Measurements from ENCODE around the gene TOX2. TPM values are rescaled to one million over a fixed set of nuclear protein-coding genes. Genes with fewer than 3 reads are reported as not detected.

TOX2 gene
- total and polyA plus RNA-seq, 2 of the 4 experiments (the other 2 are of a cell fraction) = 1.3 to 17.5 TPM

DNA sequence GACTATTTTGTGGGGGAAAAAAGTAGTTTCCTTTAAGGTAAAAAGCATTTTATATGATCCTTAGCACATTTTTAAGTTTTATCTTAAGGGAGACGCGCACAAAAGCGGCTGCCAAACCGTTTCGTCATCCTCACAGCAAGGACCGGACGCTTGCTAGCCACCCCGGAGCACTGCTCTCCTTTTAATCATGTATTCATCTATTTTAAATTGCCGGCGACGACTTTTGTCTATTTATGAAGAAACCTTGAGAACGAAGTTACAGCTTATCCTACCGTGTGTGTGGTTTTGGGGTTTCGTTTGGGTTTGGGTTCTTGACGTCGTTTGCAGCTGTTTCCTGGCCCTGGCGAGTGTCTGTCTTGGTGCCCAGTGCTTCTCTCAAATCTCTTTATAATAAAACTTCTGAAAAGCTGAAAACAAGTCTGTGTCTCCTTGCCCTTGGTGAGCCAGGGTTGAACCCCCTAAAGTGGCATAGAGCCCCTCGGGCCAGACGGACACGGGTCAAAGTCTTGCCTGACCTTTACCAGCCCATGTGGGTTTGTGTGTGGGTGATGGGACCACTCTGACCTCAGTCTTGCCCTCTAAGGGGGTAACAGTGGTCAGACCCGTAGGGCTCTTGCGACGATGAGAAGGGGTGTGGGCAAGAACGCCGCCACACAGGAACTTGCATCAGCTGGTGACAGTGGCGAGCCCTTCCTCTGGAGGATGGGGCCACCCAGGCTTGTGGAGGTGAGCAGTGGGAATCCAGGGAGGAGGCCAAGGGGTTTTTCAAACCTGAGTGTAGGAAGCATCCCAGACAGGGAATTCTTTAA is 154.8 kb downstream of the TOX2 start:
- Histone ChIP-seq H4K91ac (ENCODE audit: insufficient read depth, low read depth, low read length) (no peak overlapping the region), H3K27me3 (ENCODE audit: control insufficient read depth, insufficient read depth, low read length) (no peaks in the 10 kb centered on the region), H4K5ac (ENCODE audit: low read depth, low read length) (no peak overlapping the region), H3K9me1 (ENCODE audit: insufficient read depth, low read length) (peaks cover 6% of the 10 kb centered on the region), H2AK9ac (replicated peaks; ENCODE audit: low read depth, low read length, poor library complexity) (no peak overlapping the region), H3K27ac (ENCODE audit: insufficient read depth, low read length) (no peak overlapping the region), H3K14ac (replicated peaks; ENCODE audit: low read depth, low read length) (no peak overlapping the region), H3K4me1 (ENCODE audit: control insufficient read depth, insufficient read depth, low read length) (peaks cover under 1% of the 10 kb centered on the region), H3K79me1 (ENCODE audit: low read depth in 1 of 2, low read length in 2 of 2) (no peaks in the 10 kb centered on the region), H2BK5ac (ENCODE audit: low read depth, low read length, poor library complexity, severe bottlenecking) (no peak overlapping the region), H3K4ac (ENCODE audit: low read depth, low read length) (no peak overlapping the region), H2BK15ac (ENCODE audit: low read depth, low read length) (no peak overlapping the region), H4K8ac (ENCODE audit: low read depth in 2 of 2, low read length in 2 of 2) (no peak overlapping the region), H3K9ac (ENCODE audit: low read depth, low read length) (no peak overlapping the region), H2AFZ (replicated peaks; ENCODE audit: low read length, poor library complexity) (no peak overlapping the region), H2BK120ac (ENCODE audit: low read depth, low read length) (no peak overlapping the region), H3K4me3 (ENCODE audit: insufficient read depth, low read depth, low read length) (no peak overlapping the region), H3K18ac (ENCODE audit: low read depth, low read length) (no peak overlapping the region), H3K36me3 (ENCODE audit: control insufficient read depth, insufficient read depth, low read length) (peaks cover 26% of the 10 kb centered on the region; the same call in 1 of the 2 replicates), H3K56ac (ENCODE audit: extremely low read depth, insufficient read depth, low read length) (no peak overlapping the region), H3K23ac (ENCODE audit: low read depth, low read length) (no peak overlapping the region), H4K20me1 (ENCODE audit: insufficient read depth, low read length) (no peaks in the 10 kb centered on the region), H3K9me3 (ENCODE audit: control insufficient read depth, insufficient read depth, low read length) (no peaks in the 10 kb centered on the region), H2BK20ac (ENCODE audit: low read depth, low read length) (no peak overlapping the region), H2AK5ac (ENCODE audit: low read depth, low read length) (no peak overlapping the region), H3K4me2 (ENCODE audit: low read depth, low read length) (no peak overlapping the region)
- no peak for DNase-seq
- WGBS, 2 experiments (ENCODE audit: extremely low coverage in 2 of 2, insufficient read length in 1 of 2) = 96% methylated on average over 8 of the region's 26 CpGs; no CpG with 5 or more reads in 1 of the 2 experiments
- intact Hi-C loops (cut with micrococcal nuclease) (loop anchor here (10.0 kb wide), 1 partner anchor 125 kb away; no protein-coding TSS in a partner anchor), in situ Hi-C loops (cut with MboI; ENCODE audit: low sequenced_read_pairs) (no loop called here), dilution Hi-C loops (cut with HindIII; ENCODE audit: low sequenced_read_pairs, unreplicated experiment) (no loop called here)
- TF ChIP-seq MAFK (IDR thresholded peaks at IDR 0.05; ENCODE audit: low read depth, low read length) = no peak
- no peak for TF ChIP-seq CTCF (conservative IDR thresholded peaks at IDR 0.05; ENCODE audit: low read depth, low read length)
- no peak for TF ChIP-seq NFE2L2 (IDR thresholded peaks at IDR 0.05; ENCODE audit: low read depth, low read length)
- no peak for TF ChIP-seq POLR2A (IDR thresholded peaks at IDR 0.05; ENCODE audit: low read depth, low read length)
- TF ChIP-seq SMC3 (IDR thresholded peaks at IDR 0.05; ENCODE audit: low read depth, low read length) = no peak
- TF ChIP-seq BHLHE40 (IDR thresholded peaks at IDR 0.05; ENCODE audit: low read depth, low read length) = no peak
- TF ChIP-seq FOS (IDR thresholded peaks at IDR 0.05; ENCODE audit: low read depth, low read length) = no peak
- ChIA-PET CTCF (interaction anchor here (1.0 kb wide), 1 partner anchor 319 kb away, joined by 3 read pairs; no protein-coding TSS in a partner anchor), POLR2A (ENCODE audit: unreplicated experiment) (no interaction called here)
- BruUV-seq (replicated peaks) = no TSS peak
- no peak for ATAC-seq (ENCODE audit: low read depth)

Measured in IMR-90 (cell line).